Liver (tissue), 9 donors: ENCODE results near the gene PSMG4. TPM values are rescaled to one million over a fixed set of nuclear protein-coding genes. Genes with fewer than 3 reads are reported as not detected.
"Not testable (repeated sequence)": the region's sequence is repeated elsewhere in the genome, so short reads cannot be mapped to it uniquely, and the experiment has no call there.

Experiments
- DNase-seq: peaks from one replicate; pipeline ENCODE4 v3.0.0-alpha.2; 2017; ENCODE audit warnings: low spot score
- H3K27ac ChIP-seq, 2 donors: one replicate each; pipeline ENCODE4 v1.7.0; 2013; ENCODE audit warnings: inconsistent platforms in 2 of 2, low read length in 2 of 2, control low read depth in 1 of 2, low read depth in 1 of 2, mild to moderate bottlenecking in 1 of 2
- H3K27me3 ChIP-seq, 4 donors: one replicate each; pipeline versions ENCODE4 v1.6.1 to v1.7.0; 2013; ENCODE audit warnings: low read length in 3 of 4, inconsistent platforms in 1 of 4, mild to moderate bottlenecking in 1 of 4, moderate library complexity in 1 of 4; ENCODE audit not compliant: control insufficient read depth in 4 of 4, insufficient read depth in 4 of 4
- H3K36me3 ChIP-seq, 4 donors: one replicate each; pipeline versions ENCODE4 v1.6.1 to v1.7.0; 2013; ENCODE audit warnings: low read length in 3 of 4, mild to moderate bottlenecking in 3 of 4, low read depth in 1 of 4, moderate library complexity in 1 of 4; ENCODE audit not compliant: control insufficient read depth in 4 of 4, insufficient read depth in 3 of 4
- H3K4me1 ChIP-seq, 4 donors: one replicate each; pipeline versions ENCODE4 v1.6.1 to v1.7.0; 2013; ENCODE audit warnings: low read length in 3 of 4, mild to moderate bottlenecking in 3 of 4, moderate library complexity in 1 of 4; ENCODE audit not compliant: control insufficient read depth in 4 of 4, insufficient read depth in 4 of 4
- H3K4me3 ChIP-seq, 3 donors: one replicate each; pipeline versions ENCODE4 v1.6.1 to v1.7.0; 2013; ENCODE audit warnings: low read length in 3 of 3, control low read depth in 1 of 3, low read depth in 1 of 3, mild to moderate bottlenecking in 1 of 3
- H3K9ac ChIP-seq, 2 donors: one replicate each; pipeline ENCODE4 v1.7.0; 2013; ENCODE audit warnings: low read length in 2 of 2, mild to moderate bottlenecking in 2 of 2, moderate library complexity in 2 of 2, control low read depth in 1 of 2, low read depth in 1 of 2
- H3K9me3 ChIP-seq, 4 donors: one replicate each; pipeline versions ENCODE4 v1.6.1 to v1.7.0; 2013; ENCODE audit warnings: low read length in 3 of 4; ENCODE audit not compliant: control insufficient read depth in 4 of 4
- EGR1 ChIP-seq, 2 donors: IDR thresholded peaks; 2 replicates each; pipeline ENCODE4 v1.6.1; 2016 to 2018; ENCODE audit warnings: antibody characterized with exemption in 2 of 2, low read depth in 2 of 2
- FOXA1 ChIP-seq: IDR thresholded peaks from 2 replicates; pipeline ENCODE4 v1.6.1; 2016; ENCODE audit warnings: antibody characterized with exemption
- FOXA2 ChIP-seq: IDR thresholded peaks from 2 replicates; pipeline ENCODE4 v1.6.1; 2016; ENCODE audit warnings: antibody characterized with exemption
- GABPA ChIP-seq, 2 donors: IDR thresholded peaks in 1 of 2; conservative IDR thresholded peaks in 1 of 2; 2 replicates each; pipeline ENCODE4 v1.6.1; 2016; ENCODE audit warnings: antibody characterized with exemption in 2 of 2, mild to moderate bottlenecking in 1 of 2, moderate library complexity in 1 of 2
- HNF4A ChIP-seq, 2 donors: conservative IDR thresholded peaks; 2 replicates each; pipeline ENCODE4 v1.6.1; 2016; ENCODE audit warnings: antibody characterized with exemption in 2 of 2, mild to moderate bottlenecking in 2 of 2
- HNF4G ChIP-seq: IDR thresholded peaks from 2 replicates; pipeline ENCODE4 v1.6.1; 2016; ENCODE audit warnings: antibody characterized with exemption
- JUND ChIP-seq, 2 donors: IDR thresholded peaks; 2 replicates each; pipeline ENCODE4 v1.6.1; 2016; ENCODE audit warnings: antibody characterized with exemption in 2 of 2
- MAX ChIP-seq: IDR thresholded peaks from 2 replicates; pipeline ENCODE4 v1.6.1; 2016; ENCODE audit warnings: antibody characterized with exemption
- NR2F2 ChIP-seq: IDR thresholded peaks from 2 replicates; pipeline ENCODE4 v1.6.1; 2016; ENCODE audit warnings: antibody characterized with exemption
- RAD21 ChIP-seq, 2 donors: IDR thresholded peaks; 2 replicates each; pipeline ENCODE4 v1.6.1; 2016; ENCODE audit warnings: antibody characterized with exemption in 2 of 2, mild to moderate bottlenecking in 2 of 2
- REST ChIP-seq: IDR thresholded peaks from 2 replicates; pipeline ENCODE4 v1.6.1; 2016; ENCODE audit warnings: antibody characterized with exemption, mild to moderate bottlenecking
- RXRA ChIP-seq, 2 donors: IDR thresholded peaks; 2 replicates each; pipeline ENCODE4 v1.6.1; 2017 to 2018; ENCODE audit warnings: antibody characterized with exemption in 2 of 2, mild to moderate bottlenecking in 1 of 2
- SP1 ChIP-seq: IDR thresholded peaks from 2 replicates; pipeline ENCODE4 v1.6.1; 2018; ENCODE audit warnings: antibody characterized with exemption, mild to moderate bottlenecking
- TAF1 ChIP-seq: conservative IDR thresholded peaks from 2 replicates; pipeline ENCODE4 v1.6.1; 2016; ENCODE audit warnings: antibody characterized with exemption, mild to moderate bottlenecking
- YY1 ChIP-seq: IDR thresholded peaks from 2 replicates; pipeline ENCODE4 v1.6.1; 2016; ENCODE audit warnings: antibody characterized with exemption, mild to moderate bottlenecking
- WGBS: extraction: QIAGEN DNeasy Blood & Tissue Kit; methylation state at CpG from one replicate; pipeline ENCODE4 v1.1.7; 2013; 5-methylcytosine and 5-hydroxymethylcytosine counted together
- polyA plus RNA-seq, 2 donors: library from polyadenylated mRNA; stranded (reverse) in 1 of 2; unstranded in 1 of 2; fragments of 200-250 nt in 1 of 2; fragments of >200 nt in 1 of 2; fragmentation: Nextera tagmentation in 1 of 2; extraction: Ambion mirVana in 1 of 2; gene quantifications; one replicate each; pipeline versions ENCODE4 v1.2.1 to v1.2.3, GENCODE V29; 2013 to 2015
- total RNA-seq, 2 donors: library from RNA; depleted of rRNA; stranded (reverse); fragments of >200 nt; gene quantifications; one replicate each; pipeline ENCODE4 v1.2.3, GENCODE V29; 2014
- TF ChIP-seq, protein P1 (sequence below): IDR thresholded peaks from 2 replicates; pipeline ENCODE4 v1.6.1; 2016; ENCODE audit warnings: antibody characterized with exemption
- TF ChIP-seq, protein P2 (sequence below): IDR thresholded peaks from 2 replicates; pipeline ENCODE4 v1.6.1; 2016; ENCODE audit warnings: antibody characterized with exemption
- TF ChIP-seq, protein P3 (sequence below): fragments of 150-350 bp; IDR thresholded peaks from 2 replicates; pipeline ENCODE4 v1.5.1; 2017; ENCODE audit warnings: improper control_type of control experiment, low read depth, low read length; ENCODE audit not compliant: missing input control
- donor health status: healthy.
- donor health status: healthy.
- donor health status: healthy.
- donor health status: healthy.
- donor health status: healthy.

Gene PSMG4
- total and polyA plus RNA-seq, 4 donors = 10.7 to 28.5 (median 15.1) TPM

DNA sequence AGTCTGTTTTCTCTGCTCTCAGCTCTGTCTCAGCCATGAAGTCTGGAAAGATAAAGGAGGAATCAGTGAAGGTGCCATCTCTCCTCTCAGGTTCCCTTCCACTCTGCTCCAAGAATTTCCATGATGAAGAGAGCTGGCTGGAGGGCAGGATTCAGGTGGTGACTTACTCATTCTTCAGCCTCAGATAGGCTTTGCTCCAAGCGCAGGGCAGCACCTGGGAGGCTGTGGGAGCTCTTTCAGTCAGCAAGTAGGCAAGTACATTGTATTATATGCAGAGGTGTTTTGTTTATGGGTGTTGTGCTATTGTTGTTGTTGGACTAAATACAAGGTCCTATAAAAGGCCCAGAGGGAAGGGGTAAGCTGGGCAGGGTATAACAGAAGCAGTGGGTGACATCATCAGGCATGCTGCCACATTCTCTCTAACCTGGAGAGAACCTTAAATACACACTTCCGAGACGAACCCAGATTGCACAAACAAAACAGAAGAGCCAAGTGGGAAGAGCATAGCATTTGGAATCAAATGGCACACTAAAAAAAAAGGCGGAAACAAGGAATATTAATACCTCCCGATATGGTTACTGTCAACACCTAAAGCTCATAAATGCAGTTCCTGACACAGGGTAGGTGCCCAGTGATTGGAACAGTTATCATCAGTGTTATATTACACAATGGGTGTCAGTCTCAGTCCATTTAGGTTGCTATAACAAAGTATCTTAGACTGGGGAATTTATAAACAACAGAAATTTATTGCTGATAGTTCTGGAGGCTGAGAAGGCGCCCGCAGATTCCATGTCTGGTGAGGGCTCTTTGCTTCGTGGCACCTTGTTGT lies 14.5 kb upstream of the PSMG4 start (continued):
- TF ChIP-seq, protein P1, sequence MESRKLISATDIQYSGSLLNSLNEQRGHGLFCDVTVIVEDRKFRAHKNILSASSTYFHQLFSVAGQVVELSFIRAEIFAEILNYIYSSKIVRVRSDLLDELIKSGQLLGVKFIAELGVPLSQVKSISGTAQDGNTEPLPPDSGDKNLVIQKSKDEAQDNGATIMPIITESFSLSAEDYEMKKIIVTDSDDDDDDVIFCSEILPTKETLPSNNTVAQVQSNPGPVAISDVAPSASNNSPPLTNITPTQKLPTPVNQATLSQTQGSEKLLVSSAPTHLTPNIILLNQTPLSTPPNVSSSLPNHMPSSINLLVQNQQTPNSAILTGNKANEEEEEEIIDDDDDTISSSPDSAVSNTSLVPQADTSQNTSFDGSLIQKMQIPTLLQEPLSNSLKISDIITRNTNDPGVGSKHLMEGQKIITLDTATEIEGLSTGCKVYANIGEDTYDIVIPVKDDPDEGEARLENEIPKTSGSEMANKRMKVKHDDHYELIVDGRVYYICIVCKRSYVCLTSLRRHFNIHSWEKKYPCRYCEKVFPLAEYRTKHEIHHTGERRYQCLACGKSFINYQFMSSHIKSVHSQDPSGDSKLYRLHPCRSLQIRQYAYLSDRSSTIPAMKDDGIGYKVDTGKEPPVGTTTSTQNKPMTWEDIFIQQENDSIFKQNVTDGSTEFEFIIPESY = no peak
- TF ChIP-seq RAD21 (IDR thresholded peaks at IDR 0.05) = no peak

DNA sequence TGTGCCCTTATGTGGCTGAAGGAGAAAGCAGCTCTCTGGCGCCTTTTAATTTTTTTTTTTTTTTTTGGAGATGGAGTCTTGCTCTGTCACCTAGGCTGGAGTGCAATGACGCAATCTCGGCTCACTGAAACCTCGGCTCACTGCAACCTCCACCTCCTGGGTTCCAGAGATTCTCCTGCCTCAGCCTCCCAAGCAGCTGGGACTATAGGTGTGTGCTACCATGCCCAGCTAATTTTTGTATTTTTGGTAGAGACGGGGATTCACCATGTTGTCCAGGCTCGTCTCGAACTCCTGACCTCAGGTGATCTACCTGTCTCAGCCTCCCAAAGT lies 13.9 kb upstream of the PSMG4 start:
- not testable (repeated sequence) for H3K27me3 ChIP-seq, H3K36me3 ChIP-seq, H3K4me1 ChIP-seq, H3K9me3 ChIP-seq, H3K9ac ChIP-seq, DNase-seq, H3K4me3 ChIP-seq
- H3K27ac ChIP-seq = peak overlapping the region in 1 of 2 donors; percentile 66
- 79% methylated on average over 7 of the region's 7 CpGs for WGBS

DNA sequence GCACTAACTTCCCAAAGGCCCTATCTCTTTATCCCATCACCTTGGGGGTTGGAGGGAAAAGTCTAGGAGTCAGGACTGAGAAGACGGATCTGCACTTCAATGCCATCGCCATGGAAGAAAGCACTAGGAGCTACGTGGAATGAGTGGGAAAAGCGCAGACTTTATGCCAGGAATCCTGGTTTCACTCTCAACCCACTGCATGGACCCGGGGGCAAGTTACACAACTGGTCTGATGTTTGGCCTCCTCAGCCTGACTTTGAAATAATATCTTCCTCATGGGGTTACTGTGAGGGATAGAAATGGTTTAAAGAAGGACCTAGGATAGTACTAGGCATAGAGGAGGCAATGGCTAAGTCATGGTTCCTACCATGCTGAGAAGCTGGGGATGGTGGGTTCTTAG lies 13.5 kb upstream of the PSMG4 start:
- no peak for TF ChIP-seq NR2F2
- TF ChIP-seq MAX = peak; percentile 73
- TF ChIP-seq, protein P1 = no peak
- TF ChIP-seq TAF1 = no peak
- no peak for TF ChIP-seq FOXA1
- TF ChIP-seq FOXA2 = no peak
- TF ChIP-seq YY1 = peak; percentile 56
- TF ChIP-seq EGR1 (IDR thresholded peaks at IDR 0.05; ENCODE audit: low read depth in 2 of 2) = peak in 1 of 2 donors; percentile 37
- TF ChIP-seq SP1 = peak; percentile 86
- TF ChIP-seq RAD21 (IDR thresholded peaks at IDR 0.05) = peak in 1 of 2 donors; percentile 57
- no peak for TF ChIP-seq REST
- peak; percentile 77 for TF ChIP-seq HNF4G
- TF ChIP-seq, protein P2, sequence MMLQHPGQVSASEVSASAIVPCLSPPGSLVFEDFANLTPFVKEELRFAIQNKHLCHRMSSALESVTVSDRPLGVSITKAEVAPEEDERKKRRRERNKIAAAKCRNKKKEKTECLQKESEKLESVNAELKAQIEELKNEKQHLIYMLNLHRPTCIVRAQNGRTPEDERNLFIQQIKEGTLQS = no peak
- no peak for TF ChIP-seq GABPA (IDR thresholded peaks at IDR 0.05 in 1 of 2, conservative IDR thresholded peaks at IDR 0.05 in 1 of 2)
- peak; percentile 97 to 98 for TF ChIP-seq HNF4A (conservative IDR thresholded peaks at IDR 0.05)
- TF ChIP-seq, protein P3, sequence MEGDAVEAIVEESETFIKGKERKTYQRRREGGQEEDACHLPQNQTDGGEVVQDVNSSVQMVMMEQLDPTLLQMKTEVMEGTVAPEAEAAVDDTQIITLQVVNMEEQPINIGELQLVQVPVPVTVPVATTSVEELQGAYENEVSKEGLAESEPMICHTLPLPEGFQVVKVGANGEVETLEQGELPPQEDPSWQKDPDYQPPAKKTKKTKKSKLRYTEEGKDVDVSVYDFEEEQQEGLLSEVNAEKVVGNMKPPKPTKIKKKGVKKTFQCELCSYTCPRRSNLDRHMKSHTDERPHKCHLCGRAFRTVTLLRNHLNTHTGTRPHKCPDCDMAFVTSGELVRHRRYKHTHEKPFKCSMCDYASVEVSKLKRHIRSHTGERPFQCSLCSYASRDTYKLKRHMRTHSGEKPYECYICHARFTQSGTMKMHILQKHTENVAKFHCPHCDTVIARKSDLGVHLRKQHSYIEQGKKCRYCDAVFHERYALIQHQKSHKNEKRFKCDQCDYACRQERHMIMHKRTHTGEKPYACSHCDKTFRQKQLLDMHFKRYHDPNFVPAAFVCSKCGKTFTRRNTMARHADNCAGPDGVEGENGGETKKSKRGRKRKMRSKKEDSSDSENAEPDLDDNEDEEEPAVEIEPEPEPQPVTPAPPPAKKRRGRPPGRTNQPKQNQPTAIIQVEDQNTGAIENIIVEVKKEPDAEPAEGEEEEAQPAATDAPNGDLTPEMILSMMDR = no peak
- peak; percentile 80 to 84 for TF ChIP-seq RXRA (IDR thresholded peaks at IDR 0.05)
- peak; percentile 40 to 42 for TF ChIP-seq JUND (IDR thresholded peaks at IDR 0.05)
- no peak for DNase-seq
- Histone ChIP-seq H3K27me3 (no peaks in the 10 kb centered on the region), H3K4me1 (peaks cover 0 to 5% (median 3%) of the 10 kb centered on the region in 4 donors), H3K27ac (peak overlapping the region; percentile 49 to 66), H3K9ac (no peak overlapping the region), H3K9me3 (peaks cover 0 to 6% (median 0%) of the 10 kb centered on the region in 4 donors), H3K36me3 (no peaks in the 10 kb centered on the region), H3K4me3 (no peak overlapping the region)
- WGBS = 49% methylated on average over 5 of the region's 5 CpGs
